Stimulated activated CD8-positive, alpha-beta memory T cell treated with anti-CD3 and anti-CD28 coated beads, Interleukin-4, amount 100 ng/mL, for 24 hours (primary cell): Measurements from ENCODE around the gene METTL25B.

Source experiments
- DNase-seq: peaks from one replicate; pipeline ENCODE4 v3.0.0-alpha.2; 2020; ENCODE audit warnings: low read depth

The METTL25B gene

DNA sequence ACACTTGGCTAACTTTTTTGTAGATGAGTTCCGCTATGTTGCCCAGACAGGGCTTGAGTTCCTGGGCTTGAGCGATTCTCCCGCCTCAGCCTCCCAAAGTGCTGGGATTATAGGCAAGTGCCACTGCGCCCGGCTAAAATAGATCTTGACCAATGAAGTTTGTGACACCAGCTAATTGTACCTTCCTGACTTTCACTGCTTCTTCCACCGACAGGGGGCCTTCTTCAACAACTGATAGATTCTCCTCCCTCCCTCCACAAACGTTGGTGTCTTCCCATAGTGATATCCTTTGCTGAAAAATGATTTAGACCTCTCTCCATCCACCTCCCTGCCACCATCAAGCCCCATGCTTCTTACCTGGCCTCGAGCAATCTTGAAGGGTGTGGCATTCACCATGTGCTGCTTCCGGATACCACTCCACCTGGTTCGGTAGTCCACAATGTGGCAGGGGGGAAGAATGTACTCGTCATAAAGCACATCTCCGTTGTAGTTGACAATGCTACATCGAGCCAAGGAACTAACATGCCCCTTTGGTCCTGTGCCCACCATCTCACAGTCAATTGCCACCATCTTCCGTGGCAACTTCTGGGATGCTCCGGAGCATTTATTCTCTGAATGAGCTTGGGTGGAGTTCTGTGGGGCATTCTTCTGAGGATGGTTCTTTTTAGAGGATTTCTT, 1.6 kb upstream of the METTL25B start:
- no peak for DNase-seq

- no peak for DNase-seq
Measured at GRCh38 chr1:156727492-156727891, 777 bp upstream of the METTL25B start.

GRCh38 chr1:156728599-156729462, 562 bp downstream of the METTL25B start, which contains the start of gene ISG20L2:
TSS of gene ISG20L2 (minus strand) at chr1:156728766. CDS start at chr1:156727652, 1,114 bp downstream.
- DNase-seq: peak; percentile 88

- DNase-seq: no peak
Measured at GRCh38 chr1:156733989-156734584, 5.8 kb downstream of the METTL25B start.

- no peak for DNase-seq
Measured at GRCh38 chr1:156738407-156738806, 10.1 kb downstream of the METTL25B start.

- no peak for DNase-seq
Measured at GRCh38 chr1:156738916-156739315, 10.6 kb downstream of the METTL25B start.

DNA sequence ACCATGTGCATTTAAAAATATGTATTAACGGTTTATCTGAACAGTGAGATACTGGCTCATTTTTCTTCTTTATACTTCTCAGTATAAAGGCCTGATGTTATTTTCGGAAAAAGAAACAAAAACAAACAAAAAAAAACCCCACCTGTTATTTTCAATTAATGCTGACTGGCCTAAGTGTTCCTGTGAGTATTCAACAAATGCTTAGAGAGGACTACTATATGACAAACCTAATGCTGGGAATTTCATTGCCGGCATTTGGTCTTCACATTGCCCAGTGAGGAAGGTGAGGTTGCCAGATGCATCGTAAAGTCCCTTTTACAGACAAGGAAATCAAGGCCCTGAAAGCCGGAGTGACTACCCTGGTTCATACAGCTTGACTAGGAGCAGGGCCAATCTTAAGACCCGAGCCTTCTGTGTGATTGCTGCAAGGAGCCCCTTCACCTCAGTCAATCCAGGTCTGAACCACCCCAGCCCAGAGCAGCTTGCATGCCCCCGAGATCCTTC, 12.0 kb downstream of the METTL25B start:
- no peak for DNase-seq

GRCh38 chr1:156740741-156741480, 12.6 kb downstream of the METTL25B start, which contains the start of gene MRPL24:
TSS of gene MRPL24 (minus strand) at chr1:156741088. CDS start at chr1:156738704, 2,384 bp downstream.
- DNase-seq: peak; percentile 89

GRCh38 chr1:156741481-156741983, 13.3 kb downstream of the METTL25B start:
- no peak for DNase-seq

GRCh38 chr1:156742017-156742416, 13.7 kb downstream of the METTL25B start:
- DNase-seq: no peak

DNA sequence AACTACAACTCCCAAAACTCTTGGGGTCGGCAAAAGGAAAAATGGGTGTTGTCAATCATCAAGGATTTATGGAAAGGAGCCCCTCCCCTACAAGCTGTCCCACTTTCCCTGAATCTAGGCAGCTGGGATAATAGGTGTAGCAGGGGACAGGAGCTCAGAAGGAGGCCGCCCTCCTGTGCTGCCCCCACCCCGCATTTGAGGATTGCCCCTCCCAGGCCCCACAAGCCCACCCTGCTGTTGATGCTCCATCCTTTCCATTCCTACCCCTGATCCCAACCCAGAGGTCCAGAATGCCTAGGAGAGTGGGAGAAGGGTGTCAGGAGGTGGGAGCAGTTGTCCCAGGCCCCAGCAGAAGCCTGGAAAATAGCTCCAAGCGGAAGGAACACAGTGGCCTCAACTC, 14.5 kb downstream of the METTL25B start:
- no peak for DNase-seq

DNA sequence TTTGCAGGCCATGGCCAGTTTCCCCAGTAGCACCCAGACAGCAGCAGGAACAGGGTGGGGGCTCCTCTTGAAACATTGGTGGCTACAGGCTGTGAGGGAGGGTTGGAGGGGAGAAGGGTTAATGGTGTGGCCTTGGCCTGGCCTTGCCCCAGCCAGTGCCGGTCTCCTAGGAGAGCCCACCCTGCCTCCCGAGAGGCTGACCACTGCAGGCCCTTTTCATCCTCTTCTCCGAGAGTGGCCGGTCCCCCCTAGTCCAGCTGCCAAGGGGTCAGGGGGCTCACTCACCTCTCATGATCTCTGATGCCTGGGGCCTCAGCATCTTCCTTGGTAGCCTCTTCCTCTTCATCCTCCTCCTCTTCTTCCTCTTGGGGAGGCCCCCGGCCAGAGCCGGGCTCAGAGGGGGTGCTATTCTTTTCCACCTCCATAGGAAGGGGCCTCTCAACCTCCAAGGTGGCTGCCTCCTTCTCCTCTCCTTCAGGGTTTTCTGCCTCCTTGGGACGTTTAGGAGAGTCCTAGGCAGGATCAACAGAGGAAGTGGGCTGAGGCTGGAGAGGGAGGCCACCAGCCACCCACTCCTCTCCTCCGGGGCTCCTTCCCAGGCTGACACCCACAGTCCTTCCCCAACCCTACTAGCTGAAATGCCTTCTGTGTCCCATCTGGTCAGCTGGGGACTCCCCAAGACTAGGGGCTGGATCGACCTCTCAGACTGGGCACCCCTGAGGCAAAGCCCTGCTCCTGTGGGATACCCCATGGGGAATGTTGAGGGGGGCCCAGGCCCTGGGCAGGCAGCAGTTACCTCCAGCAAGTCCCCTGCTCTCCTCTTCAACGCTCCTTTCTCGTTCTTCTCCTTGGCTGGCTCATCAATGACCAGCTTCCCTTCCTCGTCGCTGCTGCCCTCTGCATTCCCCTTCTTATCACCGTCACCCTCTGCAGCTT, 15.4 kb downstream of the METTL25B start:
- DNase-seq: no peak

GRCh38 chr1:156744344-156744743, 16.1 kb downstream of the METTL25B start:
- no peak for DNase-seq

GRCh38 chr1:156744786-156745419, 16.6 kb downstream of the METTL25B start:
- DNase-seq: no peak

DNA sequence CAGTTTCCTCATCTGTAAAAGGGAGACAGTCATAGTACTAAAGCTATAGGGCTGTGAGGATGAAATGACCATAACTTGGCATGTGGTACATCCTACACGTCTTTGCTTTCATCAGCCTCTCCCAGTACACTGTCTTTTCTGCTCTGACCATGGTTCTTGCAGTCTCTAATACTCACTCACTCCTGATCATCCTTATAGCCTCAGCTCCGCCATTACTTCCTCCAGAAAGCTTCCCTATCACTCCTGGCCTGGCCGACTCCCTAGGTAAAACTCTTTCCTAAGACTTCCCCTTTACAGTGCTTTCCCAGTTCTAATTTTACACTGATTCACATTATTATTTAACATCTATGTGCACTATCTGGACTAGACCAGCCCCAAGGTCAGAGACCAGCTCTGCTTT, 17.6 kb downstream of the METTL25B start:
- no peak for DNase-seq

GRCh38 chr1:156746406-156746727, 18.1 kb downstream of the METTL25B start:
- no peak for DNase-seq

GRCh38 chr1:156746728-156747631, 18.7 kb downstream of the METTL25B start:
- peak; percentile 66 for DNase-seq

GRCh38 chr1:156747742-156748669, 19.7 kb downstream of the METTL25B start:
- no peak for DNase-seq
